Thymus (tissue), 2 donors: ENCODE results near the gene CA9. TPM values are rescaled to one million over a fixed set of nuclear protein-coding genes. Genes with fewer than 3 reads are reported as not detected.

Source experiments
- polyA plus RNA-seq: library from polyadenylated mRNA; stranded (reverse); fragments of 200-250 nt; gene quantifications from one replicate; pipeline ENCODE4 v1.2.3, GENCODE V29; 2013
- total RNA-seq: library from RNA; stranded (reverse); fragments of 120-200 nt; gene quantifications from one replicate; pipeline ENCODE4 v1.2.4, GENCODE V29; 2013
- donor health status: healthy.

The CA9 gene
- total and polyA plus RNA-seq, 2 donors: 0.50 to 1.0 TPM

Other genes starting within 250 kb of the CA9 start
- gene RUSC2, start 183.8 kb upstream of the CA9 start, total RNA-seq: 1.0 TPM
- 3.3 TPM for gene RUSC2, start 183.8 kb upstream of the CA9 start, polyA plus RNA-seq
- gene TESK1, start 68.7 kb upstream of the CA9 start, total RNA-seq: 9.3 TPM
- 32.8 TPM for gene TESK1, start 68.7 kb upstream of the CA9 start, polyA plus RNA-seq
- gene CD72, start 55.5 kb upstream of the CA9 start, total RNA-seq: 6.8 TPM
- 23.6 TPM for gene CD72, start 55.5 kb upstream of the CA9 start, polyA plus RNA-seq
- gene SIT1, start 23.0 kb upstream of the CA9 start, total RNA-seq: 174 TPM
- gene SIT1, start 23.0 kb upstream of the CA9 start, polyA plus RNA-seq: 42.2 TPM
- 22,838 TPM for gene RMRP, start 15.9 kb upstream of the CA9 start, total RNA-seq
- gene RMRP, start 15.9 kb upstream of the CA9 start, polyA plus RNA-seq: 13.0 TPM
- gene CCDC107, start 15.6 kb upstream of the CA9 start, total RNA-seq: 25.6 TPM
- gene CCDC107, start 15.6 kb upstream of the CA9 start, polyA plus RNA-seq: 43.2 TPM
- gene ARHGEF39, start 8.7 kb upstream of the CA9 start, total RNA-seq: 3.9 TPM
- gene ARHGEF39, start 8.7 kb upstream of the CA9 start, polyA plus RNA-seq: 1.5 TPM
- 28.6 TPM for gene TPM2, start 16.0 kb downstream of the CA9 start, total RNA-seq
- 475 TPM for gene TPM2, start 16.0 kb downstream of the CA9 start, polyA plus RNA-seq
- gene TLN1, start 58.3 kb downstream of the CA9 start, total RNA-seq: 83.0 TPM
- 74.5 TPM for gene TLN1, start 58.3 kb downstream of the CA9 start, polyA plus RNA-seq
- 23.2 TPM for gene CREB3, start 58.7 kb downstream of the CA9 start, total RNA-seq
- gene CREB3, start 58.7 kb downstream of the CA9 start, polyA plus RNA-seq: 25.6 TPM
- gene GBA2, start 75.3 kb downstream of the CA9 start, total RNA-seq: 21.7 TPM
- gene GBA2, start 75.3 kb downstream of the CA9 start, polyA plus RNA-seq: 36.9 TPM
- gene RGP1, start 75.4 kb downstream of the CA9 start, total RNA-seq: 7.4 TPM
- gene RGP1, start 75.4 kb downstream of the CA9 start, polyA plus RNA-seq: 6.5 TPM
- not detected for gene MSMP, start 80.3 kb downstream of the CA9 start, total RNA-seq
- 0.25 TPM for gene MSMP, start 80.3 kb downstream of the CA9 start, polyA plus RNA-seq
- gene NPR2, start 117.7 kb downstream of the CA9 start, total RNA-seq: 4.3 TPM
- 9.3 TPM for gene NPR2, start 117.7 kb downstream of the CA9 start, polyA plus RNA-seq
- 3.1 TPM for gene SPAG8, start 138.3 kb downstream of the CA9 start, total RNA-seq
- 3.4 TPM for gene SPAG8, start 138.3 kb downstream of the CA9 start, polyA plus RNA-seq
- 68.4 TPM for gene HINT2, start 141.1 kb downstream of the CA9 start, total RNA-seq
- 68.3 TPM for gene HINT2, start 141.1 kb downstream of the CA9 start, polyA plus RNA-seq
- under 0.01 TPM for gene FAM221B, start 154.8 kb downstream of the CA9 start, total RNA-seq
- 0.05 TPM for gene FAM221B, start 154.8 kb downstream of the CA9 start, polyA plus RNA-seq
- gene TMEM8B, start 155.3 kb downstream of the CA9 start, total RNA-seq: 1.5 TPM
- gene TMEM8B, start 155.3 kb downstream of the CA9 start, polyA plus RNA-seq: 11.9 TPM
- gene OR13J1, start 196.5 kb downstream of the CA9 start, total RNA-seq: not detected
- gene OR13J1, start 196.5 kb downstream of the CA9 start, polyA plus RNA-seq: not detected
- 0.14 TPM for gene HRCT1, start 232.3 kb downstream of the CA9 start, total RNA-seq
- gene HRCT1, start 232.3 kb downstream of the CA9 start, polyA plus RNA-seq: 6.1 TPM
- 0.09 TPM for gene SPAAR, start 235.6 kb downstream of the CA9 start, total RNA-seq
- gene SPAAR, start 235.6 kb downstream of the CA9 start, polyA plus RNA-seq: 1.2 TPM